Skeletal muscle satellite cell (primary cell): ENCODE measurements around the gene PEAK1.
"Not testable (repeated sequence)": the region's sequence is repeated elsewhere in the genome, so short reads cannot be mapped to it uniquely, and the experiment has no call there.

Experiments
- H3K27me3 ChIP-seq: 2 replicates; pipeline ENCODE4 v1.7.0; 2013; ENCODE audit warnings: low read length; ENCODE audit not compliant: control insufficient read depth, insufficient read depth
- H3K36me3 ChIP-seq: 2 replicates; pipeline ENCODE4 v1.7.0; 2013; ENCODE audit warnings: mild to moderate bottlenecking, control low read depth, low read length; ENCODE audit not compliant: insufficient read depth
- H3K4me1 ChIP-seq: 2 replicates; pipeline ENCODE4 v1.7.0; 2013; ENCODE audit warnings: low read length; ENCODE audit not compliant: control insufficient read depth, insufficient read depth
- H3K4me2 ChIP-seq: 2 replicates; pipeline ENCODE4 v1.7.0; 2013; ENCODE audit warnings: mild to moderate bottlenecking, low read length
- H3K4me3 ChIP-seq: 2 replicates; pipeline ENCODE4 v1.7.0; 2013; ENCODE audit warnings: low read length
- H3K9ac ChIP-seq: 2 replicates; pipeline ENCODE4 v1.7.0; 2013; ENCODE audit warnings: mild to moderate bottlenecking, low read depth, low read length, moderate library complexity
- H3K9me3 ChIP-seq: replicated peaks from 2 replicates; pipeline ENCODE4 v1.7.0; 2013; ENCODE audit warnings: mild to moderate bottlenecking, control low read depth, low read length

Gene PEAK1

GRCh38 chr15:77282333-77282732 lies 137.6 kb downstream of the PEAK1 start:
- no peaks in the 10 kb centered on the region for H3K27me3 ChIP-seq
- no peak overlapping the region for H3K4me2 ChIP-seq
- H3K4me3 ChIP-seq: no peak overlapping the region
- no peak overlapping the region for H3K9ac ChIP-seq
- no peaks in the 10 kb centered on the region for H3K9me3 ChIP-seq
- H3K4me1 ChIP-seq: peaks cover 13% of the 10 kb centered on the region
- peaks cover 9% of the 10 kb centered on the region for H3K36me3 ChIP-seq

DNA sequence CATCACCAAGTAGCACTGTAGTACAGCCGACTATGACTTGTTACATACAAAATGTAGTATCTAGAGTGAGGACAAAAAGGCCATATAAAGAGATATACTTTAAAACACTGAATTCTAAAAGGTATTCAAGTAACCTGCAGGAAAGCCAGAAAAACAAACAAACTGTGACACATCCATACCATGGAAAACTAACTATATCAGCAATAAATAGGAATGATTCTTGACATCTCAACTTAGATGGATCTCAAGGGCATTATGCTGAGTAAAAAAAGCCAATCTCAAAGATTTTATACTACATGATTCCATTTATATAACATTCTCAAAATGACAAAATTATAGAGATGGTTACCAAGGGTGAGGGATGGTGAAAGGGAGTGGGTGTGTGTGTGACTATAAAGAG lies 143.0 kb downstream of the PEAK1 start:
- H3K4me1 ChIP-seq: peaks cover 5% of the 10 kb centered on the region
- H3K4me3 ChIP-seq: no peak overlapping the region
- H3K9ac ChIP-seq: no peak overlapping the region
- H3K4me2 ChIP-seq: no peak overlapping the region
- H3K9me3 ChIP-seq: no peaks in the 10 kb centered on the region
- no peaks in the 10 kb centered on the region for H3K36me3 ChIP-seq
- no peaks in the 10 kb centered on the region for H3K27me3 ChIP-seq

- H3K4me2 ChIP-seq: no peak overlapping the region
- H3K9me3 ChIP-seq: no peaks in the 10 kb centered on the region
- H3K27me3 ChIP-seq: no peaks in the 10 kb centered on the region
- H3K4me1 ChIP-seq: peaks cover 4% of the 10 kb centered on the region
- no peaks in the 10 kb centered on the region for H3K36me3 ChIP-seq
- H3K4me3 ChIP-seq: no peak overlapping the region
- H3K9ac ChIP-seq: no peak overlapping the region
These were observed 143.8 kb downstream of the PEAK1 start for GRCh38 chr15:77276096-77276495.

DNA sequence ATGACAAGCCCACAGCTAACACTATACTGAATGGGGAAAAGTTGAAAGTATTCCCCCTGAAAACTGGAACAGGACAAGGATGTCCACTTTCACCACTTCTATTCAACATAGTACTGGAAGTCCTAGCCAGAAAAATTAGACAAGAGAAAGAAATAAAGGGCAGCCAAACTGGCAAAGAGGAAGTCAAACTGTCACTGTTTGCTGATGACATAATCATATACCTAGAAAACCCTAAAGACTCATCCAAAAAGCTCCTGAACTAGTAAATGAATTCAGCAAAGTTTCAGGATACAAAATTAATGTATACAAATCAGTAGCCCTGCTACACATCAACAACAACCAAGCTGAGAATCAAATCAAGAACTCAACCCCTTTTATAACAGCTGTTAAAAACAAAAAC lies 146.8 kb downstream of the PEAK1 start:
- not testable (repeated sequence) for H3K36me3 ChIP-seq, H3K9me3 ChIP-seq, H3K4me3 ChIP-seq, H3K27me3 ChIP-seq, H3K4me2 ChIP-seq, H3K4me1 ChIP-seq, H3K9ac ChIP-seq

DNA sequence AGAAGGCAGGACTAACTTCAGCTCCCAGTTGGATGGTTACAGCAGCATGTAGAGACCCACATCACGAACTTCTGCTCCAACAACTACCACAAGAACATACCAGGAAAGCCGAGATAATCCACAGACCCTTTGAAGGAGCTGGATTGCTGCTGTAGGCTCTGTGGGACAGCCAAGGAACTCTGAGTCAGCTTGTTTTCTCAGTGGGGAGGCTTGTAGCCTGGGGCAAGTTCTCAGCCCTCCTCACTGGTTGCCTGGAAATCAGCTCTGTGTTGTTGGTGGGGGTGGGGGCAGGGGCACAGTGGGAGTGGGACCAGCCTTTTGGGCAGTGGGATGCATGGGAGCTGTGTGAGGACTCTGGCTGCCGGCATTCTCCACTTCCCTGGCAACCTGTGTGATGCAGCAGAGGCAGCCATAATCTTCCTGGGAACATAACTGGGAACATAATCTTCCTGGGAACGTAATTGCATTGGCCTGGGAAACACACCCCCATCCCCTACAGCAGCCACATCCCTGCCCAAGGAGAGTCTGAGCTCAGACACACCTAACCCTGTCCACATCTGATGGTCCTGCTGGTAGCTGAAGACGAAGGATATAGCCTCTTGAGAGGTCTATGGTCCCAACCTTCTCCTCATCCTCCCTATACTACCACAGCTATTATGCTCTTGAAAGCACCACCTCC lies 153.1 kb downstream of the PEAK1 start:
- H3K9me3 ChIP-seq: no peaks in the 10 kb centered on the region
- H3K9ac ChIP-seq: no peak overlapping the region
- H3K4me1 ChIP-seq: no peaks in the 10 kb centered on the region
- H3K4me3 ChIP-seq: no peak overlapping the region
- H3K36me3 ChIP-seq: no peaks in the 10 kb centered on the region
- H3K4me2 ChIP-seq: no peak overlapping the region
- no peaks in the 10 kb centered on the region for H3K27me3 ChIP-seq

DNA sequence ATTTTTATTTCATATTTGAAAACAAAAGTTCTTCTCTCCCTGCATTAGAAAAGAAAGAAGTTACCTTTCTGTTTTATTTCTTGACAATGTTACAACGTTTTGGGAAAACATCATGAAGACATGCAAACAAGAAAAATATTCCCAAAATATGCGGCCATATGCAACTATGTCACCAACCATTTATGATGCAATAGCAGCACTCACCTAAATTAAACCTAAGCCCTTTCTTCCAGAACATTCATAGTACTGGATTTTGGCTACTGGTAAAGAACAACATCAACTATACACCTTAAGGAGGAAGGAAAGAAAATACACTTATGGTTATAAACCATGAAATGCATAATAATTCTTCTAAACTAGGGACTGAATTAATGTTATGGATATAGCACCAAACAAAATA lies 164.5 kb downstream of the PEAK1 start:
- Histone ChIP-seq H3K4me2 (no peak overlapping the region), H3K27me3 (no peaks in the 10 kb centered on the region), H3K36me3 (no peaks in the 10 kb centered on the region), H3K9me3 (no peaks in the 10 kb centered on the region), H3K4me1 (no peaks in the 10 kb centered on the region), H3K4me3 (no peak overlapping the region), H3K9ac (no peak overlapping the region)

DNA sequence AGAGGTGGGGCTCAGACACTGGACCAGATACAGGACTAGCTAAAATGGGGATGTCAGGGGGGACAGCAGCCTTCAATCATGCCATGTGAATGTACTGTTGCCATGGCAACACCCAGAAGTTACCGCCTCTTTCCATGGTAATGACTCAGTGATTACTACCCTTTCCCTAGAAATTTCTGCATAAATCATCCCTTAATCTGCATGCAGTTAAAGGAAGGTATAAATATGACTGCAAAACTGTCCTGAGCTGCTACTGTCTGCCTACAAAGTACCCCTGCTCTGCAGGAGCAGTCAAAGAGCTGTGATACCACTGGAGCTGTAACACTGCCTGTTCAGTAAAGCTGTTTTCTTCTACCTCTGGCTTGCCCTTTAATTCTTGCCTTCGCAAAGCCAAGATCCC lies 168.2 kb downstream of the PEAK1 start:
- no peak overlapping the region for H3K4me3 ChIP-seq
- no peak overlapping the region for H3K4me2 ChIP-seq
- H3K36me3 ChIP-seq: peaks cover 9% of the 10 kb centered on the region
- no peaks in the 10 kb centered on the region for H3K4me1 ChIP-seq
- H3K9ac ChIP-seq: no peak overlapping the region
- H3K27me3 ChIP-seq: no peaks in the 10 kb centered on the region
- no peaks in the 10 kb centered on the region for H3K9me3 ChIP-seq

DNA sequence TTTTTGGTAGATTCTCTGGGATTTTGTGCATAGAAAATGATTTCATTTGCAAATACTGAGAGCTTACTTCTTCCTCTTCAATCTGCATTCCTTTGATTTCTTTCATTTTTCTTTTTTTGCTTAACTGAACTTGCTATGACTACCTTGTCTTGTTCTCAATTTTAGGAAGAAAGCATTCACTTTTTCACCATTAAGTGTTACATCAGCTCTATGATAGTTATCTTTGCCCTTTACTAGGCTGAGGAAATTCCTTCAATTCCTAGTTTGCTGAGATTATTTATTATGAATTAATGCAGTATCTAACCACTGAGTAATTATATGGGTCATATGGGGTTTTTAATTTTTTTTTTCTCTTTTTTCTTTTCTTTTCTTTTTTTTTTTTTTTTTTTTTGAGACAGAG lies 172.8 kb downstream of the PEAK1 start:
- Histone ChIP-seq H3K4me3 (no peak overlapping the region), H3K4me2 (no peak overlapping the region), H3K9ac (no peak overlapping the region), H3K36me3 (peaks cover 9% of the 10 kb centered on the region), H3K4me1 (no peaks in the 10 kb centered on the region), H3K27me3 (no peaks in the 10 kb centered on the region), H3K9me3 (no peaks in the 10 kb centered on the region)

DNA sequence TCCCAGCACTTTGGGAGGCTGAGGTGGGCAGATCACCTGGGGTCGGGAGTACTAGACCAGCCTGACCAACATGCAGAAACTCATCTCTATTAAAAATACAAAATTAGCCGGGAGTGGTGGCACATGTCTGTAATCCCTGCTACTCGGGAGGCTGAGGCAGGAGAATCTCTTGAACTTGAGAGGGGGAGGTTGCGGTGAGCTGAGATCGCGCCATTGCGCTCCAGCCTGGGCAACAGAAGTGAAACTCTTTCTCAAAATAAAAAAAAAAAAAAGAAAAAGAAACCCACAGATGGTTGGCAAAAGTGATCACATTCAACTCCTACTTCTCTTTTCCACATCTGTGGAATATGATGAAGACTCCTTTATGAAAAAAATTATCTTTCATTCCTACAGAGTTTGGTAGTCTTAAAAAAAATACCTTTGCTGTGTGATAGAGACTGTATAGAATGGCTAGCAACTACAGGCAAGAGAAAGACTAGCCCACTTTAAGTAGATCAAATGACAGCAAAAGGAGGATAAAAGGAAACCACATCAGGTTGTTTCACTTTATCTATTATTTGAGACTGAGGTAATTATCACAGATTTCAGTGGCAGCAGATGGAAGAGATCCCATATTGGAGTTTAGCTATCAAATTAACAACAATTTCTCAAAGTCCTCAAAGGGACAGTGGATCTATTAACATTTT lies 176.0 kb downstream of the PEAK1 start:
- H3K9ac ChIP-seq: no peak overlapping the region
- H3K4me1 ChIP-seq: no peaks in the 10 kb centered on the region
- no peak overlapping the region for H3K4me3 ChIP-seq
- H3K4me2 ChIP-seq: no peak overlapping the region
- no peaks in the 10 kb centered on the region for H3K9me3 ChIP-seq
- no peaks in the 10 kb centered on the region for H3K27me3 ChIP-seq
- peaks cover 1% of the 10 kb centered on the region for H3K36me3 ChIP-seq

DNA sequence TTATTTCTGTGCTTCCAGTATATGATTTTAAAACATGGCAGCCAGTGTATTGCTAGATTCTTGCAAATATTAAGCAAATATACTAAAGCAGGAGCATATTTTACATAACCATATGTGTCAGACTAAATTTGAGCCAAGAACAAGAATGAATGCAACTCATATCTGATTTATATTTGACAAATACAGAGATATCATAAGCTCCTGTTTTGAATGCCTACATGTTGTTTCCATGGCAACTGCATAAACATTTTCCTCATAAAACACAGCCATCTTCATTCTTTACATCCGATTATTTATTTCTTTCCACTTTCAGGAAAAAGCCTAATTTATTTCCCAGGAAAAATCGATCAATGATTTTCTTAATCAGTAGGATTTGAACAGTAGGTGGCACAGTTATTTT lies 176.8 kb downstream of the PEAK1 start:
- H3K4me2 ChIP-seq: no peak overlapping the region
- no peaks in the 10 kb centered on the region for H3K27me3 ChIP-seq

DNA sequence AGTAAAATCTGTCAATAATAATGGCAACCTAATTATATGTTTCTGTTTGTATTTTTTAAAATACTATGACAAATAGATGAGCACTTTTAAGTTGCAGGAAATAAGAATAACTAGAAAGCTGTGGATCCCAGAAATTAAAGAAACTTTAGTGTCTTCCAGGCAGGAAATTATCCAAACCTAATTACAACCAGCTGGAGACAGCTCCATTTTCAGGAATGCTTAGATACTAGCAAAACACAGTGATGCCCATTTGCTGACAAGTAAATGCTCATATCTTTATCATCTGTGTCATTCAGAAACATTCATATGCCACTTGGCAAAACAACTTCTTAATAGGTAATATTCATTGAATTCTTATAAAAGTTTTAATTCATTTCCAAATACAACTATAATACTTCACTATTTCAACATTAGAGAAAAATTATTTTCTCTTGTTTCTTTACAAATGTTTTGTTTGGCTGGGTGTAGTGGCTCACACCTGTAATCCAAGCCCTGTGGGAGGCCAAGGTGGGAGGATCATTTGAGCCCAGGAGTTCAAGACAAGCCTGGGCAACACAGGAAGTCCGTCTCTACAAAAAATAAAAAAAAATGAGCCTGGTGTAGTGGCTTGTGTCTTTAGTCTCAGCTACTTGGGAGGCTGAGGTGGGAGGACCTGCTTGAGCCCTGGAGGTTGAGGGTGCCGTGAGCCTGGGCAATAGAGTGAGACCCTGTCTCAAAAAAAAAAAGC lies 179.9 kb downstream of the PEAK1 start:
- Histone ChIP-seq H3K9me3 (no peaks in the 10 kb centered on the region), H3K9ac (no peak overlapping the region), H3K27me3 (no peaks in the 10 kb centered on the region), H3K4me3 (no peak overlapping the region), H3K36me3 (peaks cover 15% of the 10 kb centered on the region), H3K4me1 (no peaks in the 10 kb centered on the region), H3K4me2 (no peak overlapping the region)

More for the DNA sequence above, 176.8 kb downstream of the PEAK1 start:
- Histone ChIP-seq H3K4me1 (no peaks in the 10 kb centered on the region), H3K4me3 (no peak overlapping the region), H3K9ac (no peak overlapping the region), H3K9me3 (no peaks in the 10 kb centered on the region), H3K36me3 (no peaks in the 10 kb centered on the region)
